Gastrocnemius medialis (tissue), 4 donors: ENCODE data around the gene ABCA12.

ENCODE experiments used
- CTCF ChIP-seq, 5 experiments: fragments of 450-650 bp in 3 of 5; fragments of 200-600 bp in 2 of 5; sonication (generic) in 2 of 5; IDR thresholded peaks in 4 of 5; conservative IDR thresholded peaks in 1 of 5; 1 replicate in 4 of 5; 2 replicates in 1 of 5; pipeline ENCODE4 v1.5.1; 2016 to 2019; ENCODE audit warnings: antibody characterized with exemption in 5 of 5, mild to moderate bottlenecking in 3 of 5, moderate library complexity in 3 of 5
- POLR2A ChIP-seq, 2 donors: fragments of 450-650 bp; IDR thresholded peaks; one replicate each; pipeline ENCODE4 v1.6.1; 2017; ENCODE audit warnings: antibody characterized with exemption in 2 of 2, mild to moderate bottlenecking in 2 of 2, moderate library complexity in 2 of 2

- TF ChIP-seq POLR2A (IDR thresholded peaks at IDR 0.05) (no peak), CTCF (IDR thresholded peaks at IDR 0.05 in 4 of 5, conservative IDR thresholded peaks at IDR 0.05 in 1 of 5) (no peak)
Observed at GRCh38 chr2:215029936-215030335, 108.5 kb downstream of the ABCA12 start.
